T-cell (primary cell): ENCODE data around the gene NDN. TPM values are rescaled to one million over a fixed set of nuclear protein-coding genes. Genes with fewer than 3 reads are reported as not detected.
A peak's percentile ranks its signal among the peaks of the same experiment; 100 is the strongest.

Experiments used
- ATAC-seq, 4 experiments: fragments of 200-7000 bp in 3 of 4; fragments of 150-1000 bp in 1 of 4; cut with Tn5 transposase; replicated peaks in 1 of 4; 1 replicate in 3 of 4; 2 replicates in 1 of 4; pipeline ENCODE4 v1.10.0; 2021; ENCODE audit warnings: moderate library complexity in 3 of 4, mild to moderate bottlenecking in 2 of 4, moderate number of reproducible peaks in 1 of 4
- CTCF ChIA-PET, 2 donors: fragments of 300-600 bp; sonication (Branson Sonifier 250); formaldehyde crosslinking; loops; one replicate each; lab custom pipeline; 2022; ENCODE audit warnings: antibody characterized with exemption in 2 of 2; lab: Charles Lee
- POLR2A ChIA-PET, 2 donors: fragments of 300-600 bp; sonication (Branson Sonifier 250); formaldehyde crosslinking; loops; one replicate each; lab custom pipeline; 2022; ENCODE audit warnings: antibody characterized with exemption in 2 of 2; lab: Charles Lee
- DNase-seq, 35 experiments: peaks; one replicate each; pipeline versions ENCODE4 v3.0.0 to v3.0.0-alpha.2; 2013 to 2023
- H3K27ac ChIP-seq: one replicate; pipeline ENCODE4 v1.5.1; 2013; ENCODE audit warnings: low read length
- H3K27me3 ChIP-seq, 2 experiments: replicated peaks in 1 of 2; 1 replicate in 1 of 2; 2 replicates in 1 of 2; pipeline versions ENCODE4 v1.6.1 to v1.7.0; 2013; ENCODE audit warnings: low read length in 1 of 2, mixed read lengths in 1 of 2; ENCODE audit not compliant: control insufficient read depth in 2 of 2, insufficient read depth in 2 of 2; ENCODE audit errors: extremely low read depth in 1 of 2
- H3K36me3 ChIP-seq, 2 donors: 1 replicate in 1 of 2; 2 replicates in 1 of 2; pipeline versions ENCODE4 v1.6.1 to v1.7.0; 2013; ENCODE audit warnings: low read length in 1 of 2; ENCODE audit not compliant: control insufficient read depth in 2 of 2, insufficient read depth in 1 of 2; ENCODE audit errors: extremely low read depth in 1 of 2
- H3K4me1 ChIP-seq, 2 experiments: 1 replicate in 1 of 2; 2 replicates in 1 of 2; pipeline versions ENCODE4 v1.6.1 to v1.7.0; 2013; ENCODE audit warnings: low read length in 2 of 2, mixed read lengths in 1 of 2; ENCODE audit not compliant: insufficient read depth in 2 of 2, control insufficient read depth in 1 of 2; ENCODE audit errors: extremely low read depth in 1 of 2
- H3K4me3 ChIP-seq, 2 donors: 1 replicate in 1 of 2; 2 replicates in 1 of 2; pipeline versions ENCODE4 v1.5.1 to v1.7.0; 2013; ENCODE audit warnings: mild to moderate bottlenecking in 2 of 2, low read length in 1 of 2, moderate library complexity in 1 of 2; ENCODE audit not compliant: control insufficient read depth in 1 of 2; ENCODE audit errors: extremely low read depth in 1 of 2
- H3K9me3 ChIP-seq: 2 replicates; pipeline ENCODE4 v1.7.0; 2013
- H3K27ac Mint-ChIP-seq, 2 donors: one replicate each; pipeline ENCODE4 v1.8.0; 2020 to 2021; ENCODE audit warnings: mild to moderate bottlenecking in 2 of 2, mixed read lengths in 2 of 2
- H3K27me3 Mint-ChIP-seq, 2 donors: one replicate each; pipeline ENCODE4 v1.8.0; 2021 to 2022; ENCODE audit warnings: mixed read lengths in 2 of 2
- H3K36me3 Mint-ChIP-seq: one replicate; pipeline ENCODE4 v1.8.0; 2021; ENCODE audit warnings: mixed read lengths
- H3K4me1 Mint-ChIP-seq, 3 donors: one replicate each; pipeline ENCODE4 v1.8.0; 2020 to 2022; ENCODE audit warnings: mixed read lengths in 3 of 3, mild to moderate bottlenecking in 1 of 3
- H3K4me3 Mint-ChIP-seq, 3 donors: one replicate each; pipeline ENCODE4 v1.8.0; 2020 to 2022; ENCODE audit warnings: mild to moderate bottlenecking in 3 of 3, mixed read lengths in 3 of 3, moderate library complexity in 3 of 3
- H3K9me3 Mint-ChIP-seq, 3 donors: one replicate each; pipeline ENCODE4 v1.8.0; 2020 to 2022; ENCODE audit warnings: mixed read lengths in 3 of 3
- WGBS: methylation state at CpG from one replicate; pipeline ENCODE4 v1.1.5; 2013; ENCODE audit warnings: missing lambda C conversion rate; ENCODE audit not compliant: insufficient coverage; 5-methylcytosine and 5-hydroxymethylcytosine counted together
- total RNA-seq, 35 experiments: library from RNA in 6 of 35; stranded (reverse) in 6 of 35; fragments of 120-200 nt in 1 of 35; gene quantifications; one replicate each; pipeline versions ENCODE4 v1.2.1 to v1.2.4 and lab custom pipeline; 2013 to 2026

NDN gene
- total RNA-seq, 5 donors from 2014 or later (not counting 1 experiment from before 2014, with no cell fraction given): 0.16 to 0.39 (median 0.28) TPM; not detected in 1

GRCh38 chr15:23694592-23694991, 7.5 kb upstream of the NDN start:
- DNase-seq (no peak), ATAC-seq (no peak)
- Mint-ChIP-seq H3K27ac (no peak overlapping the region), H3K27me3 (no peaks in the 10 kb centered on the region), H3K9me3 (peaks cover 3 to 12% (median 6%) of the 10 kb centered on the region in 3 donors), H3K4me3 (no peak overlapping the region), H3K36me3 (no peaks in the 10 kb centered on the region), H3K4me1 (no peaks in the 10 kb centered on the region)
- no CpG with 5 or more reads among the region's 1 CpG for WGBS
- POLR2A ChIA-PET: no interaction called here
- no peaks in the 10 kb centered on the region for H3K27me3 ChIP-seq
- no peak overlapping the region for H3K27ac ChIP-seq
- CTCF ChIA-PET: no interaction called here
- no peak overlapping the region for H3K4me3 ChIP-seq
- H3K36me3 ChIP-seq: no peaks in the 10 kb centered on the region
- H3K4me1 ChIP-seq: no peaks in the 10 kb centered on the region
- H3K9me3 ChIP-seq: no peaks in the 10 kb centered on the region

GRCh38 chr15:23690450-23690852, 3.3 kb upstream of the NDN start:
- no peak overlapping the region for H3K27ac ChIP-seq
- no peak overlapping the region for H3K4me3 ChIP-seq
- no peak for ATAC-seq
- H3K4me1 ChIP-seq: no peaks in the 10 kb centered on the region
- peaks cover 3 to 12% (median 9%) of the 10 kb centered on the region in 3 donors for H3K9me3 Mint-ChIP-seq
- H3K4me3 Mint-ChIP-seq: no peak overlapping the region
- WGBS: 80% methylated on average over 2 of the region's 5 CpGs
- H3K36me3 Mint-ChIP-seq: no peaks in the 10 kb centered on the region
- POLR2A ChIA-PET: no interaction called here
- H3K4me1 Mint-ChIP-seq: no peaks in the 10 kb centered on the region
- H3K36me3 ChIP-seq: no peaks in the 10 kb centered on the region
- DNase-seq: no peak
- no peak overlapping the region for H3K27ac Mint-ChIP-seq
- peaks cover 0 to 7% of the 10 kb centered on the region in 2 experiments for H3K27me3 ChIP-seq
- H3K27me3 Mint-ChIP-seq: peaks cover 4 to 7% of the 10 kb centered on the region in 2 donors
- CTCF ChIA-PET: no interaction called here
- H3K9me3 ChIP-seq: no peaks in the 10 kb centered on the region

GRCh38 chr15:23690015-23690414, 2.9 kb upstream of the NDN start:
- no peak overlapping the region for H3K27ac ChIP-seq
- H3K36me3 ChIP-seq: no peaks in the 10 kb centered on the region
- Mint-ChIP-seq H3K27ac (no peak overlapping the region), H3K9me3 (peaks cover 3 to 11% (median 9%) of the 10 kb centered on the region in 3 donors), H3K4me3 (no peak overlapping the region), H3K4me1 (no peaks in the 10 kb centered on the region), H3K36me3 (no peaks in the 10 kb centered on the region), H3K27me3 (peaks cover 4 to 7% of the 10 kb centered on the region in 2 donors)
- ChIA-PET CTCF (no interaction called here), POLR2A (no interaction called here)
- peaks cover 0 to 7% of the 10 kb centered on the region in 2 experiments for H3K27me3 ChIP-seq
- DNase-seq (no peak), ATAC-seq (no peak)
- no peaks in the 10 kb centered on the region for H3K4me1 ChIP-seq
- WGBS: 74% methylated on average over 3 of the region's 4 CpGs
- no peaks in the 10 kb centered on the region for H3K9me3 ChIP-seq
- no peak overlapping the region for H3K4me3 ChIP-seq

GRCh38 chr15:23686466-23687142, 501 bp downstream of the NDN start:
- DNase-seq (no peak), ATAC-seq (no peak)
- H3K4me1 ChIP-seq: no peaks in the 10 kb centered on the region
- H3K4me3 ChIP-seq: peak overlapping the region in 1 of 2 donors; percentile 33
- no peaks in the 10 kb centered on the region for H3K36me3 ChIP-seq
- CTCF ChIA-PET: no interaction called here
- H3K27ac ChIP-seq: no peak overlapping the region
- H3K9me3 ChIP-seq: no peaks in the 10 kb centered on the region
- Mint-ChIP-seq H3K27ac (no peak overlapping the region), H3K36me3 (no peaks in the 10 kb centered on the region), H3K9me3 (peaks cover 0 to 6% (median 6%) of the 10 kb centered on the region in 3 donors), H3K4me1 (no peaks in the 10 kb centered on the region), H3K4me3 (no peak overlapping the region), H3K27me3 (peaks cover 4 to 8% of the 10 kb centered on the region in 2 donors)
- POLR2A ChIA-PET: no interaction called here
- peaks cover 0 to 7% of the 10 kb centered on the region in 2 experiments for H3K27me3 ChIP-seq
- WGBS: 39% methylated on average over 57 of the region's 57 CpGs

DNA sequence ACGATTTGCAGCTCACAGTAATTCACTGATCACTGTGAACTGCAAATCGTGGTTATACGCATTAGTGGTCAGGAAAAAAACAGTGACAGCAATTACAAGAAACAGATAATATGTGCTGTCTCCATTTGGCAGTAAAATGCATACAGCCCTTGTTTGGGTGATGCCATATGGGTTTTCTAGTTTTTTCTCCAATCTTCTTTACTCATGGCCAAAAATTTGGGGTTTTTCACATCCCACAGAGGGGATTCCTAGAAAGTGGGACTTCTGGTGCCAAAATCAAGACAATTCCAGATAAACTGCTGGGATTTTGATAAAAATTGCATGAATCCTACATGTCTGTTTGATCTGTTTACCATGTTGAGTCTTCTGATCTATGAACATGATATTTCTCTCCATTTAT, 15.6 kb downstream of the NDN start:
- no peaks in the 10 kb centered on the region for H3K9me3 ChIP-seq
- H3K4me3 Mint-ChIP-seq: no peak overlapping the region
- H3K27ac Mint-ChIP-seq: no peak overlapping the region
- 63% methylated on average over 3 of the region's 3 CpGs for WGBS
- ATAC-seq (no peak), DNase-seq (no peak)
- no peaks in the 10 kb centered on the region for H3K36me3 ChIP-seq
- no peak overlapping the region for H3K4me3 ChIP-seq
- no peaks in the 10 kb centered on the region for H3K36me3 Mint-ChIP-seq
- ChIA-PET CTCF (no interaction called here), POLR2A (no interaction called here)
- no peaks in the 10 kb centered on the region for H3K4me1 ChIP-seq
- no peaks in the 10 kb centered on the region for H3K9me3 Mint-ChIP-seq
- H3K27me3 Mint-ChIP-seq: no peaks in the 10 kb centered on the region
- H3K4me1 Mint-ChIP-seq: no peaks in the 10 kb centered on the region
- H3K27me3 ChIP-seq: no peaks in the 10 kb centered on the region
- no peak overlapping the region for H3K27ac ChIP-seq

DNA sequence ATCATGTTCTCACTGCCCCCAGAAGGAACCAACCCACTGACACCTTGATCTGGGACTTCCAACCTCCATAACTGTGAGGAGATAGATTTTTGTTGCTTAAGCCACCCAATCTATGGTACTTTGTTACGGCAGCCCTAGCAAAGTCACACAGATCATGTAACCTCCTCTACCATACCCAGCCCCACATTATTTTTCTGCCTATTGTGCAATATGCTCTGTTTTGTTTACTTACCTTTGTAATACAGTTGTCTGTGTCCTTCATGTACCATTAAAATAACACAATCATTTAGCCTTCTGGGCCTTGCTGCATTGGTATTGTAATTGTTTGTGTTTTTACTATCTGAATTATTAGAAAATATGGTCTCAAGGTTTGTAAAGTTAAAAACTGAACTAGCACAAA, 16.1 kb downstream of the NDN start:
- no peak for ATAC-seq
- Histone ChIP-seq H3K27me3 (no peaks in the 10 kb centered on the region), H3K9me3 (no peaks in the 10 kb centered on the region), H3K27ac (no peak overlapping the region), H3K36me3 (no peaks in the 10 kb centered on the region), H3K4me3 (no peak overlapping the region), H3K4me1 (no peaks in the 10 kb centered on the region)
- Mint-ChIP-seq H3K9me3 (no peaks in the 10 kb centered on the region), H3K27me3 (no peaks in the 10 kb centered on the region), H3K4me1 (no peaks in the 10 kb centered on the region), H3K27ac (no peak overlapping the region), H3K36me3 (no peaks in the 10 kb centered on the region), H3K4me3 (no peak overlapping the region)
- no peak for DNase-seq
- ChIA-PET POLR2A (no interaction called here), CTCF (no interaction called here)
- no CpG with 5 or more reads among the region's 1 CpG for WGBS
